Tibial nerve (tissue), 4 donors: ENCODE results near the gene MYO9B. TPM values are rescaled to one million over a fixed set of nuclear protein-coding genes. Genes with fewer than 3 reads are reported as not detected.

Experiments used
- DNase-seq, 2 donors: peaks; one replicate each; pipeline ENCODE4 v3.0.0-alpha.2; 2019; ENCODE audit warnings: low spot score in 2 of 2
- H3K27ac ChIP-seq, 4 donors: fragments of 200-600 bp; sonication (generic) in 3 of 4; one replicate each; pipeline ENCODE4 v1.5.1; 2017 to 2019; ENCODE audit warnings: mild to moderate bottlenecking in 1 of 4
- H3K27me3 ChIP-seq, 2 donors: fragments of 200-600 bp; sonication (generic) in 1 of 2; one replicate each; pipeline versions ENCODE4 v1.5.1 to v1.6.0; 2017 to 2019
- H3K36me3 ChIP-seq, 3 donors: fragments of 200-600 bp; sonication (generic); one replicate each; pipeline ENCODE4 v1.5.1; 2018 to 2019
- H3K4me1 ChIP-seq, 4 donors: fragments of 200-600 bp; sonication (generic) in 3 of 4; one replicate each; pipeline ENCODE4 v1.5.1; 2017 to 2019
- H3K4me3 ChIP-seq, 4 donors: fragments of 200-600 bp; sonication (generic) in 3 of 4; one replicate each; pipeline ENCODE4 v1.5.1; 2017 to 2019; ENCODE audit warnings: mild to moderate bottlenecking in 1 of 4, moderate library complexity in 1 of 4
- H3K9me3 ChIP-seq, 4 donors: fragments of 200-600 bp; sonication (generic) in 3 of 4; one replicate each; pipeline ENCODE4 v1.5.1; 2017 to 2019
- CTCF ChIP-seq, 5 experiments: fragments of 200-600 bp in 3 of 5; fragments of 450-650 bp in 2 of 5; sonication (generic) in 3 of 5; IDR thresholded peaks; one replicate each; pipeline ENCODE4 v1.5.1; 2016 to 2019; ENCODE audit warnings: antibody characterized with exemption in 5 of 5, mild to moderate bottlenecking in 3 of 5, moderate library complexity in 2 of 5
- EP300 ChIP-seq, 2 donors: sonication (generic); formaldehyde crosslinking; IDR thresholded peaks; one replicate each; pipeline ENCODE4 v1.6.1; 2017; ENCODE audit warnings: antibody characterized with exemption in 2 of 2, mild to moderate bottlenecking in 1 of 2
- POLR2A ChIP-seq, 2 donors: fragments of 450-650 bp; IDR thresholded peaks; one replicate each; pipeline ENCODE4 v1.6.1; 2017; ENCODE audit warnings: antibody characterized with exemption in 2 of 2, mild to moderate bottlenecking in 2 of 2, moderate library complexity in 2 of 2
- WGBS, 2 donors: methylation state at CpG; one replicate each; pipeline ENCODE4 v1.1.5; 2018; 5-methylcytosine and 5-hydroxymethylcytosine counted together
- total RNA-seq, 4 donors: library from RNA; depleted of rRNA; stranded (reverse); fragments of >200 nt; gene quantifications; one replicate each; pipeline ENCODE4 v1.1.0, GENCODE V29; 2016

The MYO9B gene
- total RNA-seq, 4 donors from 2014 or later: 61.7 to 201 (median 115) TPM

GRCh38 chr19:17080440-17080801, 4.8 kb downstream of the MYO9B start:
- H3K27ac ChIP-seq: peak overlapping the region; percentile 71 to 96 (median 90)
- 50 to 52% methylated on average over 4 of the region's 4 CpGs for WGBS, 2 donors

GRCh38 chr19:17081672-17082630, 6.4 kb downstream of the MYO9B start:
- Histone ChIP-seq H3K27me3 (no peaks in the 10 kb centered on the region), H3K36me3 (peaks cover 0 to 6% (median 0%) of the 10 kb centered on the region in 3 donors), H3K4me3 (no peak overlapping the region), H3K27ac (peak overlapping the region; percentile 57 to 96 (median 90)), H3K4me1 (peaks cover 0 to 86% (median 42%) of the 10 kb centered on the region in 4 donors), H3K9me3 (no peaks in the 10 kb centered on the region)
- DNase-seq: peak in 1 of 2 donors; percentile 61
- TF ChIP-seq EP300 (IDR thresholded peaks at IDR 0.05): no peak
- no peak for TF ChIP-seq POLR2A (IDR thresholded peaks at IDR 0.05)
- TF ChIP-seq CTCF (IDR thresholded peaks at IDR 0.05): no peak
- WGBS, 2 donors: 33 to 42% methylated on average over 13 to 17 of the region's 20 CpGs

More at GRCh38 chr19:17080440-17080801, 4.8 kb downstream of the MYO9B start:
- H3K9me3 ChIP-seq: no peaks in the 10 kb centered on the region
- TF ChIP-seq EP300 (IDR thresholded peaks at IDR 0.05) (no peak), POLR2A (IDR thresholded peaks at IDR 0.05) (no peak), CTCF (IDR thresholded peaks at IDR 0.05) (no peak)
- peaks cover 0 to 79% (median 39%) of the 10 kb centered on the region in 4 donors for H3K4me1 ChIP-seq
- DNase-seq: no peak
- no peaks in the 10 kb centered on the region for H3K27me3 ChIP-seq
- H3K4me3 ChIP-seq: peak overlapping the region; percentile 20 to 46 (median 28)
- no peaks in the 10 kb centered on the region for H3K36me3 ChIP-seq

- no peaks in the 10 kb centered on the region for H3K9me3 ChIP-seq
- TF ChIP-seq CTCF (IDR thresholded peaks at IDR 0.05) (no peak), EP300 (IDR thresholded peaks at IDR 0.05) (peak in 1 of 2 donors; percentile 61)
- no peaks in the 10 kb centered on the region for H3K27me3 ChIP-seq
- H3K27ac ChIP-seq: peak overlapping the region; percentile 55 to 87 (median 76)
- peaks cover 0 to 6% (median 0%) of the 10 kb centered on the region in 3 donors for H3K36me3 ChIP-seq
- peak overlapping the region in 1 of 4 donors; percentile 31 for H3K4me3 ChIP-seq
- peaks cover 0 to 84% (median 44%) of the 10 kb centered on the region in 4 donors for H3K4me1 ChIP-seq
- 50 to 55% methylated on average over 14 of the region's 14 CpGs for WGBS, 2 donors
- DNase-seq: no peak
Measured at GRCh38 chr19:17086120-17086519, 10.5 kb downstream of the MYO9B start.

- TF ChIP-seq POLR2A (IDR thresholded peaks at IDR 0.05) (no peak), EP300 (IDR thresholded peaks at IDR 0.05) (no peak), CTCF (IDR thresholded peaks at IDR 0.05) (no peak)
- peaks cover 0 to 82% (median 44%) of the 10 kb centered on the region in 4 donors for H3K4me1 ChIP-seq
- 56 to 69% methylated on average over 6 of the region's 6 CpGs for WGBS, 2 donors
Measured at GRCh38 chr19:17086834-17087233, 11.3 kb downstream of the MYO9B start.

GRCh38 chr19:17088552-17088951, 13.0 kb downstream of the MYO9B start:
- Histone ChIP-seq H3K36me3 (peaks cover 0 to 6% (median 0%) of the 10 kb centered on the region in 3 donors), H3K4me1 (peaks cover 0 to 79% (median 38%) of the 10 kb centered on the region in 4 donors), H3K9me3 (no peaks in the 10 kb centered on the region), H3K4me3 (no peak overlapping the region), H3K27ac (peak overlapping the region; percentile 39 to 85 (median 75)), H3K27me3 (no peaks in the 10 kb centered on the region)
- no peak for TF ChIP-seq POLR2A (IDR thresholded peaks at IDR 0.05)
- no peak for TF ChIP-seq CTCF (IDR thresholded peaks at IDR 0.05)
- no peak for TF ChIP-seq EP300 (IDR thresholded peaks at IDR 0.05)
- 68 to 84% methylated on average over 5 of the region's 5 CpGs for WGBS, 2 donors
- no peak for DNase-seq

More at GRCh38 chr19:17086834-17087233, 11.3 kb downstream of the MYO9B start:
- H3K27ac ChIP-seq: peak overlapping the region in 3 of 4 donors; percentile 52 to 87 (median 85)
- DNase-seq: no peak
- no peaks in the 10 kb centered on the region for H3K9me3 ChIP-seq
- no peak overlapping the region for H3K4me3 ChIP-seq
- peaks cover 0 to 6% (median 0%) of the 10 kb centered on the region in 3 donors for H3K36me3 ChIP-seq
- no peaks in the 10 kb centered on the region for H3K27me3 ChIP-seq
